GM18873 (cell line): ENCODE results near the gene VASN.
"Not testable (repeated sequence)": the region's sequence is repeated elsewhere in the genome, so short reads cannot be mapped to it uniquely, and the experiment has no call there.

Source experiments
- ATAC-seq: cut with Tn5 transposase; IDR thresholded peaks from one replicate; pipeline ENCODE4 v1.9.1; 2021; ENCODE audit warnings: mild to moderate bottlenecking, moderate library complexity, moderate number of reproducible peaks; ENCODE audit not compliant: unreplicated experiment, low FRiP score

Gene VASN

DNA sequence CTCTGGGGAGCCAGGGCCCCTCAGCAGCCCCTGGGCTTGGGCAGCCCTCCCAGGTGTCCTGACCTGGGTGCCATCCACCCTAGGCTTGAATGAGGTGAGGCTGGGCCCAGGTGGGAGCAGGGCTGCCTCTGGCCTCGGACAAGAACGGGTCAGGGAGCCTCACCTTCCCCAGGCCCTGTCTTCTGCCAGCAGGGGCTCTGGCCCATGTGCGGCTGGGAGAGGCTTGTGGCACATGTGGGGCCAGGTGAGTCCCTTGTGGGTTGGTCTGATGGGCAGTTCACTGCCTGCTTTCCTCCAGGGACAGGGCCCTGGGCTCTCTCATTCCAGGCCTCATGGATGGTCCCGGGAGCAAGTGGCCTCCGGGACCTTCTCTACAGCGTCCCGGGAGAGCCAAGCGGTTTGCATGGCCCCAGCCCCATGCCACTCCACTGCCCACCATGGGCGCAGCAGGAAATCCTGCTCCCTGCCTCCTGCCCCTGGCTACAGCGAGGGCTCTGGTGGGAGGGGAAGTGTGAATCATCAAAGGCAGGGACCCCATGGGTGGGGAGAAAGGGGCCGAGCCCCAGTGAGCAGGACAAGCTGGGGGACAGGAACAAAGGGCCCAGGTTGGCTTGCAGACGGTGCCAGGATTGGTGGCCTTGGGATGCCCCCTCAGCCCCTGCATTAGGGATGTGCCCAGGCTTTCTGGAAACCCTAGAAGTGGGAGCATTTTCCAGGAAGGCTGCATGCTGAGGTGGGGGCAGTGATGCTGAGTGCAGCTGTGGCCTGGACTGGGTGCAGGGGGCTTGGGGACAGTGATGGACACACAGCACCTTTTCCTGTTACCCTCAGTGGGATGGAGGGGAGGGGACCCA is 12.2 kb downstream of the VASN start:
- ATAC-seq = no peak

DNA sequence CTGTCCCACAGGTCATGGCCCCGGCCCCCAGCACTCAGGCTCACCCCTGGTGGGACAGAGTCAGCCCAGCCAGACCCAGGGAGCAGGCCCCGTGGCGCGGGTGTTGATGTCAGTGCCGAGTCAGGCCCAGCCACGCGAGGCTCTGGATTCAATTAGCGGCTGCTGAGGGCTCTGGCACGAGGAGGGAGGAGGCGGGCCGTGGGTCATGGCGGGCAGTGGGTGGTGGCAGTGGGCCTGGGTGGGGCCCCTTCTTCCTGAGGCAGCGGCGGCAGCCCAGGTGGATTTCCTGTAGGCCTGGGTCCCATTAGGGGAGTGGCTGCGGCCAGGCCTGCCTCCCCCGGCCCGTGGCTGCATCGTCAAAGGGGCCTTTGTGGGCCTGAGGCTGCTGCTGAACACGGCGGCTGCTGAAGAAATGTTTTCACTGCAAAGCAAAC is 12.9 kb downstream of the VASN start:
- ATAC-seq = no peak

DNA sequence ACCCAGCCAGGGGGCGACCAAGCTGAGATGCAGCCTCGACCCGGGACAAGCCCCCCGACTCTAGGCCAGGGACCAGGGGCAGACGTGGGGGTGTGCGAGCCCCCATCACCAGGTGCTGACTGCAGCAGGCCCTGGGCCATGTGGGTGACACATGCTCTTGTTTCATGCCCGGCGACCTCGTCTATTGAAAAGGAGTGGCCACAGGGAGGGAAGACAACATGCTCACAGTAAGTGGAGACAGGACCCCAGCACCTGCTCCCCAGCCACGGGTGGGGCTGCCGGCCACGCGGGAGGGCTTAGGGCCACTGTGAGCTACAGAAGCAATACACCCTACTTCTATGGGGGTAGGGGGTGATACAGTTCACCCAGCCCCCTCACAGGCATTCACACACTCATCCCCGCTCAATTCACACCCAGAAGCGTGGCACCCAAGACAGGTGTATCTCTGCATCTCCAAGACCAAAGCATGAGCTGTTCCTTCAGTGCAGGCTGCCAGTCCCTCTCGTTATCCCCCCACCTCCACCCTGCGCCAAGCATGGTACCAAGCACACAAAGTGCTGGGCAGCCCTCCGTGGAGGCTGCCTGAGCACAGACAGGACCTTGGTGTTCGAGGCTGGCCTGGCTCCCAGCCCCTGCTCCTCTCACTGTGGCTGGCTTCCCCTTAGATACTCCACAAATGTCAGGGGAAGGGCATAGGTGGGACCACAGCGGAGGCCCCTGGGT is 13.6 kb downstream of the VASN start:
- ATAC-seq = no peak

DNA sequence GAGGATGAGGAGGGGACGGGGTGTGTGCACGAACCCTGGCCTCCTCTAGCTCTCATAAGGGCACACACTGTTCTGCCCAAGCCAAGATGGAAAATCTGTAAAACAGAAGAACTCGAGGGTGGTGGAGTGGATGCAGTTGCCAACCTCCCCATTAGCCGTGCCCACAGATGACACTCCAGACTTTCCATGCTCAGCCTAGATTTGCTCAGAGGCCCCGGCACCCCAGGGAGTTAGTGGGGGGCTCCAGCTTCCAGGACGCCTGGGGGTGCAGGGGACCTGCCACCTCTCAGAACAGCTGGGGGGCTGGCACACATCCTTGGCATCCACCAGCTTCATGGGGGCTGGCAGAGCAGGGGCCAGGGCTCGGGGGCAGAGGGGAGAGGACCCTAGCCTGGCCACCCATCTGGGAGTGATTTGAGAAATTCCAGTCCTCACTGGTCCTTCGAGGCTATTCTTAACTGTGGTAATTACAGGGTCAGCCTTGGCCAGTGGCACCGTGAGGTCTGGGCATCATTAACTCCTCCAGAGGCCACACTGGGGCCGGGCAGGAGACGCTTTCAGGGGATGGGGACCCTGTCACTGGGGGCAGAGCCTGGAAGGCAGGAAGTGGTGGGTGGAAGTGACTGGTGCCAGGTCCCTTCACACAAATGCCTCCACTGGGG is 14.3 kb downstream of the VASN start:
- no peak for ATAC-seq

- ATAC-seq = no peak
Measured at GRCh38 chr16:4386451-4386805, 14.8 kb downstream of the VASN start.

- no peak for ATAC-seq
Measured at GRCh38 chr16:4386951-4387565, 15.4 kb downstream of the VASN start.

GRCh38 chr16:4387781-4388180 is 16.1 kb downstream of the VASN start:
- no peak for ATAC-seq

GRCh38 chr16:4388271-4389021 is 16.8 kb downstream of the VASN start:
- ATAC-seq = no peak

GRCh38 chr16:4389051-4389955 is 17.7 kb downstream of the VASN start:
- no peak for ATAC-seq

GRCh38 chr16:4390266-4391260 is 18.9 kb downstream of the VASN start:
- no peak for ATAC-seq

DNA sequence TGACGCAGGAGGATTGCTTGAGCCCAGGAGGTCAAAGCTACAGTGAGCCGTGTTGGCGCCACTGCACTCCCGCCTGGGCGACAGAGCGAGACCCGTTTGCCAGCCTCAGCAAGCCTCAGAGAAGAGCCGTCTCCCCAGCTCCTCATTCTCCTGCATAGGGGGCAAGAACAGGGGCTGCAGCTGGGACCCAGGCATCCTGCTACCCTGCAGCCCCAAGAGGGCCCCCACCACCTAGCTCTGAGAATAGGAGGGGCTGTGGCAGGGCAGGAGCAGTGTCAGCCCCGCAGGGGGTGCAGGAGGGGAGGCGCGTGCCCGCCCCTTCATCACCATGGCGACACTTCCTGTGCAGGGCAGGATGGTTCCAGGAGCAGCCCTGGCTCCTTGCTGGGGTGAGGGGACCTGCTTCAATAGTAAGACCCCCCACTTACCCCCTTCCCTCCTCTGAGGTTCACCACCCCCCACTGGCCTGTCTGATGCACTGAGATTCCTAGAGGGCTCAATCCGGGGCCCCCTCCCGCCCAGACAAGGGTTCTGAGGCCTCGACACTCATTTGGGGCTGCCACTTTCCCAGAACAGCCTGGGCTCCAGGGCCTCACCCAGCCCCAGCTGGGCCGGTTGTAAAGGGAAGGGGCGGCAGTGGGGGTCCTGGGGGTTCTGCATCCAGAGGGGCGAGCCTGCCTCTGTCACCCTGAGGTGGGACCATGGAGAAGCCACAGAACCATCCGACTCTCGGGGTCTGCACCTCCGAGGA is 20.2 kb downstream of the VASN start:
- no peak for ATAC-seq

- no peak for ATAC-seq
Measured at GRCh38 chr16:4392382-4393239, 21.0 kb downstream of the VASN start.

- ATAC-seq = no peak
Measured at GRCh38 chr16:4393240-4393600, 21.6 kb downstream of the VASN start.

DNA sequence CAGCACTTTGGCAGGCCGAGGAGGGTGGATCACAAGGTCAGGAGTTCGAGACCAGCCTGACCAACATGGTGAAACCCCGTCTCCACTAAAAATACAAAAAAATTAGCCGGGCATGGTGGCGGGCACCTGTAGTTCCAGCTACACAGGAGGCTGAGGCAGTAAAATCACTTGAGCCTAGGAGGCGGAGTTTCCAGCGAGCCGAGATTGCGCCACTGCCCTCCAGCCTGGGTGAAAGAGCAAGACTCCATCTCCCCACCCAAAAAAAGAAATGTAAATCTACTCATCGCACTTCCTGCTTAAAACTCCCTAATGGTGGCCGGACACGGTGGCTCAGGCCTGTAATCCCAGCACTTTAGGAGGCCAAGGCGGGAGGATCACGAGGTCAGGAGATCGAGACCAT is 22.2 kb downstream of the VASN start:
- not testable (repeated sequence) for ATAC-seq

- no peak for ATAC-seq
Measured at GRCh38 chr16:4395055-4395726, 23.5 kb downstream of the VASN start.
